ENCODE data around the gene DSN1.

GRCh38 chr20:36709126-36709525 is 64.4 kb downstream of the DSN1 start:
- TF ChIP-seq FOXM1 (IDR thresholded peaks at IDR 0.05; ENCODE audit: low read depth, low read length) (no peak), ZBTB33 (IDR thresholded peaks at IDR 0.05) (no peak), MTA2 (IDR thresholded peaks at IDR 0.05; ENCODE audit: low read depth) (no peak), CTCF (IDR thresholded peaks at IDR 0.05 in 2 of 3, conservative IDR thresholded peaks at IDR 0.05 in 1 of 3; ENCODE audit: control insufficient read depth in 2 of 3, extremely low read depth in 1 of 3, insufficient read depth in 1 of 3, low read depth in 3 of 3, low read length in 3 of 3) (no peak)
